GM19238 (cell line): ENCODE results near the gene HNRNPH2.

Source experiments
- DNase-seq: peaks from one replicate; pipeline ENCODE4 v3.0.0; 2011; ENCODE audit warnings: low spot score; ENCODE audit not compliant: insufficient read length

The HNRNPH2 gene

DNA sequence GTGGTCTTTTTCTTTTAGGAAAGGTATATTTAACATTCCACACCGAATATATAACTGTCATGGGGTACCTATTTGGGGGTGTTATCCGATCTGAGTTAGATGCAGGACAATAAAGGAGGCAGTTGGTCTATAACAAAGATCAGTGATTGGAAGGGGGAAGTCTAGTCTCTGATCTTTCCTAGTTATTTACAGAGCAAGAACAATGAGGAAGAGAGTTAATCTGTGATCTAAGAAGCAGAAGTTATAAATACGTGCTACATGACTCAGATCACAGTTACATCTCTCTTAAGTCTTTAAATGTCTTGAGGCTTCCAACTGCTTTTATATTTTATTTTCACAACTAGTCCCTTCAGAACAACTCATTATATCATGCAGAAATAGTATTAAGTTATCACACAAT is 44.0 kb downstream of the HNRNPH2 start:
- no peak for DNase-seq

DNA sequence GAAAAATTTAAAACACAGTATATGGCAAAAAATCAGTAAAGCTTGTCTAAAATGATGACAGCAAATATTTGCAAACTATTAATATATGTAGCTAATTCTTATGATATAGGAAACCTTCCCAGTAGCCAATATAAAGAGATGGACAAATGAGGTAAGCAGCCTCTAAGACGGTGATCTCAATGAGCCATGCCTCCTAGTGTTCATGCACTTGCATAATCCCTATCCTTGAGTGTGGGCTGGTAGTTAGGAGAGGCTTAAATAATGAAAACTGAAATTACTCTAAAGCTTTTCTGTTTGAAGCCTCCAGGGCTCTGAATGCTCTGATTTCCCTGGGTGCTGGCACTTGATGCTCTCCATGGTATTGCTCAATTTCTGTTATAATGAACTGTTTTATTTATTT is 52.6 kb downstream of the HNRNPH2 start:
- DNase-seq: no peak

DNA sequence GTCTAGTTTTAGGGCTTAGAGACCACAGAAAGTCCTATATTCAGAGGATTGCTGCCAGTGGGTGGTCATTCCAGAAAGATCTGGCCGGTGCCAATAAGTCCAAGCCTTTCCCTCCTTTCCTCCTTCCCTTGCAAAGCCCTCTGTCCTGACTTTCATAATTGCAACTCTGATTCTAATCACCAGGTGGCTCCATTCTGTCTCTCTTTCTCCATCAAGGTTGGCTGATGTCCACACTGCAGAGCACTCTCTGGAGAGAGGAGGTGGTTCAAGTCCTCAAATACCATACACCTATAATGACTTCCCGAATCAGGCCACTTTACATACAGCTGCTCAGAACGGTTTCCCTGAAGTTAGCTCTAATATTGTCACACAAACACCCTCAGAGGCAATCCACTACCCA is 54.9 kb downstream of the HNRNPH2 start:
- DNase-seq: no peak
